ENCODE results near the gene CYP19A1. TPM values are rescaled to one million over a fixed set of nuclear protein-coding genes. Genes with fewer than 3 reads are reported as not detected.

Gene CYP19A1
- total RNA-seq, 1 experiment from 2014 or later, result 0.77 TPM

DNA sequence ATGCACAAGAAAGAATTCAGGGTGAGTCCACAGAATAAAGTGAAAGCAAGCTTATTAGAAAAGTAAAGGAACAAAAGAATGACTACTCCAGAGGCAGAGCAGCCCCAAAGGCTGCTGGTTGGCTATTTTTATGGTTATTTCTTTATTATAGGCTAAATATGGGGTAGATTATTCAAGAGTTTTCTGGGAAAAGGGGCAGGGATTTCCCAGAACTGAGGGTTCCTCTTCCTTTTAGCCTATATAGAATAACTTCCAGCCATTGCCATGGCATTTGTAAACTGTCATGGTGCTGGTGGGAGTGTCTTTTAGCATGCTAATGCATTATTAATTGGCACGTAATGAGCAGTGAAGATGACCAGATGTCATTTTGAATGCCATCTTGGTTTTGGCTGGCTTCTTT, 16.7 kb upstream of the CYP19A1 start:
- H3K36me3 ChIP-seq (ENCODE audit: control insufficient read depth, insufficient read depth, low read length), result no peaks in the 10 kb centered on the region

DNA sequence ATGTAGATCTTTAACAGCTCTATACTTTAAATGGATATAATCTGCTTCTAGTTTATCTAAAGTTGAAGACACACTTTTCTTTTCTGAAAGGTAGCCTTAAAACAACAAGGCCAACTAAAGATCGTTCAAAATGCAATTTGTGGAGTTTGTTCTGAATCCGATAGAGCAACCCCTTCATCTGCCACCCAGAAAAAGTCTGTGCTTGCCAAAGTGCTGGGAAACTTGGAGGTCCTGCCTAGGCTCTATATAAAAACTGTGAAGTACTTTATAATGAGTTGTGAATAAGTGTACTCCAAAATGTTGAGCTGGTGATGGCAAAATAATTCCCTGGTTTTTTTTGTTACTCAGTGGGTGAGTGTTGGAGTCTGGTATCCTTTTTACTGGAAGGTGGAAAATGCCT, 15.6 kb upstream of the CYP19A1 start:
- TF ChIP-seq, protein P1, sequence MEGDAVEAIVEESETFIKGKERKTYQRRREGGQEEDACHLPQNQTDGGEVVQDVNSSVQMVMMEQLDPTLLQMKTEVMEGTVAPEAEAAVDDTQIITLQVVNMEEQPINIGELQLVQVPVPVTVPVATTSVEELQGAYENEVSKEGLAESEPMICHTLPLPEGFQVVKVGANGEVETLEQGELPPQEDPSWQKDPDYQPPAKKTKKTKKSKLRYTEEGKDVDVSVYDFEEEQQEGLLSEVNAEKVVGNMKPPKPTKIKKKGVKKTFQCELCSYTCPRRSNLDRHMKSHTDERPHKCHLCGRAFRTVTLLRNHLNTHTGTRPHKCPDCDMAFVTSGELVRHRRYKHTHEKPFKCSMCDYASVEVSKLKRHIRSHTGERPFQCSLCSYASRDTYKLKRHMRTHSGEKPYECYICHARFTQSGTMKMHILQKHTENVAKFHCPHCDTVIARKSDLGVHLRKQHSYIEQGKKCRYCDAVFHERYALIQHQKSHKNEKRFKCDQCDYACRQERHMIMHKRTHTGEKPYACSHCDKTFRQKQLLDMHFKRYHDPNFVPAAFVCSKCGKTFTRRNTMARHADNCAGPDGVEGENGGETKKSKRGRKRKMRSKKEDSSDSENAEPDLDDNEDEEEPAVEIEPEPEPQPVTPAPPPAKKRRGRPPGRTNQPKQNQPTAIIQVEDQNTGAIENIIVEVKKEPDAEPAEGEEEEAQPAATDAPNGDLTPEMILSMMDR (IDR thresholded peaks at IDR 0.05; ENCODE audit: insufficient read depth in 1 of 2, low read depth in 1 of 2, low read length in 1 of 2, severe bottlenecking in 1 of 2, unreplicated experiment in 1 of 2), result no peak
- Histone ChIP-seq H3K9me3 (no peaks in the 10 kb centered on the region), H3K4me1 (peaks cover 10% of the 10 kb centered on the region; the same call in 1 of the 2 replicates), H3K4me3 (ENCODE audit: low read depth, low read length) (no peak overlapping the region), H3K36me3 (ENCODE audit: control insufficient read depth, insufficient read depth, low read length) (no peaks in the 10 kb centered on the region), H3K27me3 (replicated peaks; ENCODE audit: control insufficient read depth, insufficient read depth, low read length) (no peaks in the 10 kb centered on the region)
- intact Hi-C loops (cut with micrococcal nuclease; ENCODE audit: unreplicated experiment), result no loop called here
- Mint-ChIP-seq H3K36me3 (ENCODE audit: insufficient read depth, unreplicated experiment) (no peaks in the 10 kb centered on the region), H3K27me3 (ENCODE audit: insufficient read depth, unreplicated experiment) (no peaks in the 10 kb centered on the region), H3K9me3 (ENCODE audit: unreplicated experiment) (no peaks in the 10 kb centered on the region), H3K4me1 (ENCODE audit: low read depth, unreplicated experiment) (peaks cover 11% of the 10 kb centered on the region), H3K4me3 (ENCODE audit: unreplicated experiment) (no peak overlapping the region), H3K27ac (ENCODE audit: unreplicated experiment) (no peak overlapping the region)
- BruUV-seq (replicated peaks), result no TSS peak
- DNase-seq, result no peak
- CTCF ChIA-PET, result interaction anchor here (0.6 kb wide), 1 partner anchor 29 kb away, joined by 3 read pairs; no protein-coding TSS in a partner anchor
- POLR2A ChIA-PET, result no interaction called here

More for the DNA sequence above, 16.7 kb upstream of the CYP19A1 start:
- POLR2A ChIA-PET, result no interaction called here
- CTCF ChIA-PET, result interaction anchor here (0.7 kb wide), 1 partner anchor 11 kb away, joined by 3 read pairs; no protein-coding TSS in a partner anchor
- Mint-ChIP-seq H3K36me3 (ENCODE audit: insufficient read depth, unreplicated experiment) (no peaks in the 10 kb centered on the region), H3K4me3 (ENCODE audit: unreplicated experiment) (no peak overlapping the region), H3K9me3 (ENCODE audit: unreplicated experiment) (no peaks in the 10 kb centered on the region), H3K27me3 (ENCODE audit: insufficient read depth, unreplicated experiment) (no peaks in the 10 kb centered on the region), H3K27ac (ENCODE audit: unreplicated experiment) (no peak overlapping the region), H3K4me1 (ENCODE audit: low read depth, unreplicated experiment) (peaks cover 11% of the 10 kb centered on the region)
- Histone ChIP-seq H3K9me3 (no peaks in the 10 kb centered on the region), H3K4me3 (ENCODE audit: low read depth, low read length) (no peak overlapping the region), H3K27me3 (replicated peaks; ENCODE audit: control insufficient read depth, insufficient read depth, low read length) (no peaks in the 10 kb centered on the region), H3K4me1 (peaks cover 10% of the 10 kb centered on the region; the same call in 1 of the 2 replicates)
- DNase-seq, result no peak
- TF ChIP-seq, protein P1 (IDR thresholded peaks at IDR 0.05; ENCODE audit: insufficient read depth in 1 of 2, low read depth in 1 of 2, low read length in 1 of 2, severe bottlenecking in 1 of 2, unreplicated experiment in 1 of 2), result no peak
- intact Hi-C loops (cut with micrococcal nuclease; ENCODE audit: unreplicated experiment), result no loop called here
- no TSS peak for BruUV-seq (replicated peaks)

DNA sequence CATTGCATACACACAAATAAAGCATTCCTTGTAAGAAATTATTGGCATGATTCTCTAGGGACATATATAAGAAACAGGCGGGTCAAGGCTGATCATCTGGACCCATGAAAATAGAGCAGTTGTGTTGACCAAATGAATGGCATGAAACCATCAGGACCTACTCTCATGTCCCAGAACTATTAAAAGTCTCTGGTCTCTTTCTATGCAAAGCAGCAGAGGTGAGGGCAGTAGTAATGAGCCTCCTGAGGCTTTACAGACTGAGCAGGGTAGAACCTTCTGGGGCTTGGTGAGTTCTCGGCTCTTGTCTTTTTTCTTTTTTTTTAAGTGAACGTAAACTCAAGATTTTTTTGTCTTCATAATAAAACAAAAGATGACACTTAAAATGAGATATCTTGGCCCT, 12.3 kb upstream of the CYP19A1 start:
- POLR2A ChIA-PET, result no interaction called here
- H3K4me1 Mint-ChIP-seq (ENCODE audit: low read depth, unreplicated experiment), result peaks cover 11% of the 10 kb centered on the region
- no peak overlapping the region for H3K4me3 ChIP-seq (ENCODE audit: low read depth, low read length)
- TF ChIP-seq, protein P1 (IDR thresholded peaks at IDR 0.05; ENCODE audit: insufficient read depth in 1 of 2, low read depth in 1 of 2, low read length in 1 of 2, severe bottlenecking in 1 of 2, unreplicated experiment in 1 of 2), result no peak
- no peaks in the 10 kb centered on the region for H3K9me3 ChIP-seq
- no peaks in the 10 kb centered on the region for H3K36me3 Mint-ChIP-seq (ENCODE audit: insufficient read depth, unreplicated experiment)
- CTCF ChIA-PET, result no interaction called here
- DNase-seq, result no peak
- peaks cover 3% of the 10 kb centered on the region for H3K27me3 Mint-ChIP-seq (ENCODE audit: insufficient read depth, unreplicated experiment)
- no peak overlapping the region for H3K4me3 Mint-ChIP-seq (ENCODE audit: unreplicated experiment)
- H3K4me1 ChIP-seq, result peaks cover 10% of the 10 kb centered on the region; the same call in 1 of the 2 replicates
- no peaks in the 10 kb centered on the region for H3K9me3 Mint-ChIP-seq (ENCODE audit: unreplicated experiment)
- H3K27ac Mint-ChIP-seq (ENCODE audit: unreplicated experiment), result no peak overlapping the region
- BruUV-seq (replicated peaks), result no TSS peak
- no peaks in the 10 kb centered on the region for H3K27me3 ChIP-seq (replicated peaks; ENCODE audit: control insufficient read depth, insufficient read depth, low read length)
- H3K36me3 ChIP-seq (ENCODE audit: control insufficient read depth, insufficient read depth, low read length), result no peaks in the 10 kb centered on the region
- intact Hi-C loops (cut with micrococcal nuclease; ENCODE audit: unreplicated experiment), result no loop called here

Data from Caco-2 (cell line).